SU-DHL-6 (cell line): ENCODE data around the gene MAP3K1.

Experiments used
- H2AFZ ChIP-seq: fragments of 200-600 bp; sonication (generic); 2 replicates; pipeline ENCODE4 v1.6.1; 2014; ENCODE audit warnings: low read depth, mild to moderate bottlenecking, moderate library complexity, mixed read lengths, antibody characterized with exemption, low read length; ENCODE audit not compliant: severe bottlenecking
- H3F3A ChIP-seq: fragments of 200-600 bp; shearing (Covaris generic); 2 replicates; pipeline ENCODE4 v1.6.0; 2016; ENCODE audit warnings: antibody characterized with exemption, mild to moderate bottlenecking; ENCODE audit not compliant: insufficient read depth
- H3K27ac ChIP-seq: fragments of 200-600 bp; sonication (generic); 2 replicates; pipeline ENCODE4 v1.5.1; 2016; ENCODE audit warnings: low read depth, mild to moderate bottlenecking, low read length, moderate library complexity, mixed read lengths
- H3K27me3 ChIP-seq: fragments of 200-600 bp; sonication (generic), shearing (Covaris generic); 2 replicates; pipeline ENCODE4 v1.6.0; 2014; ENCODE audit warnings: mild to moderate bottlenecking, low read length
- H3K36me3 ChIP-seq: fragments of 200-600 bp; sonication (generic); 2 replicates; pipeline ENCODE4 v1.6.1; 2014; ENCODE audit warnings: mild to moderate bottlenecking, low read length, mixed read lengths
- H3K4me2 ChIP-seq: fragments of 300-600, 200-600 bp; shearing (Covaris generic), sonication (generic); 2 replicates; pipeline ENCODE4 v1.6.0; 2014; ENCODE audit warnings: low read length, low read depth, mild to moderate bottlenecking; ENCODE audit not compliant: poor library complexity, severe bottlenecking
- H3K4me3 ChIP-seq: fragments of 200-600 bp; sonication (generic); 2 replicates; pipeline ENCODE4 v1.5.1; 2014; ENCODE audit warnings: antibody characterized with exemption, low read length, mild to moderate bottlenecking, mixed read lengths; ENCODE audit not compliant: insufficient read depth, poor library complexity, severe bottlenecking
- H3K79me2 ChIP-seq: fragments of 200-600 bp; sonication (generic); 2 replicates; pipeline ENCODE4 v1.6.1; 2014; ENCODE audit warnings: mild to moderate bottlenecking, low read length, moderate library complexity; ENCODE audit not compliant: insufficient read depth
- H3K9ac ChIP-seq: fragments of 200-600 bp; sonication (generic); 2 replicates; pipeline ENCODE4 v1.7.0; 2014; ENCODE audit warnings: mild to moderate bottlenecking, low read length
- H3K9me2 ChIP-seq: fragments of 200-600 bp; sonication (generic); replicated peaks from 2 replicates; pipeline ENCODE4 v1.6.1; 2014; ENCODE audit warnings: low read length; ENCODE audit not compliant: insufficient read depth
- H3K9me3 ChIP-seq: fragments of 200-600 bp; sonication (generic); 2 replicates; pipeline ENCODE4 v1.6.1; 2014; ENCODE audit warnings: low read length, mixed read lengths; ENCODE audit not compliant: insufficient read depth
- H4K20me1 ChIP-seq: fragments of 200-600 bp; sonication (generic); 2 replicates; pipeline ENCODE4 v1.6.1; 2014; ENCODE audit warnings: low read depth, mild to moderate bottlenecking, antibody characterized with exemption, low read length, moderate library complexity, mixed read lengths
- EZH2phosphoT487 ChIP-seq: fragments of 200-600 bp; sonication (generic), shearing (Covaris generic); conservative IDR thresholded peaks from 2 replicates; pipeline ENCODE4 v1.6.1; 2018; ENCODE audit warnings: mild to moderate bottlenecking, antibody characterized with exemption, low read length, moderate library complexity, mixed read lengths
- TF ChIP-seq, protein P1 (sequence below): fragments of 200-600 bp; sonication (generic); IDR thresholded peaks from one replicate; pipeline ENCODE4 v1.5.1; 2017; ENCODE audit warnings: antibody characterized with exemption, mild to moderate bottlenecking, low read length, moderate library complexity; ENCODE audit not compliant: insufficient read depth, poor library complexity, severe bottlenecking

Gene MAP3K1

GRCh38 chr5:56862909-56863308, 47.6 kb downstream of the MAP3K1 start:
- Histone ChIP-seq H3K4me3 (no peak overlapping the region), H3K9ac (no peak overlapping the region), H4K20me1 (no peaks in the 10 kb centered on the region), H2AFZ (no peak overlapping the region), H3K27ac (no peak overlapping the region), H3K79me2 (no peaks in the 10 kb centered on the region), H3F3A (no peaks in the 10 kb centered on the region), H3K4me2 (no peak overlapping the region), H3K9me3 (no peaks in the 10 kb centered on the region), H3K9me2 (no peaks in the 10 kb centered on the region), H3K36me3 (peaks cover 21% of the 10 kb centered on the region; the same call in 1 of the 2 replicates), H3K27me3 (no peaks in the 10 kb centered on the region)
- TF ChIP-seq EZH2phosphoT487: no peak
- TF ChIP-seq, protein P1, sequence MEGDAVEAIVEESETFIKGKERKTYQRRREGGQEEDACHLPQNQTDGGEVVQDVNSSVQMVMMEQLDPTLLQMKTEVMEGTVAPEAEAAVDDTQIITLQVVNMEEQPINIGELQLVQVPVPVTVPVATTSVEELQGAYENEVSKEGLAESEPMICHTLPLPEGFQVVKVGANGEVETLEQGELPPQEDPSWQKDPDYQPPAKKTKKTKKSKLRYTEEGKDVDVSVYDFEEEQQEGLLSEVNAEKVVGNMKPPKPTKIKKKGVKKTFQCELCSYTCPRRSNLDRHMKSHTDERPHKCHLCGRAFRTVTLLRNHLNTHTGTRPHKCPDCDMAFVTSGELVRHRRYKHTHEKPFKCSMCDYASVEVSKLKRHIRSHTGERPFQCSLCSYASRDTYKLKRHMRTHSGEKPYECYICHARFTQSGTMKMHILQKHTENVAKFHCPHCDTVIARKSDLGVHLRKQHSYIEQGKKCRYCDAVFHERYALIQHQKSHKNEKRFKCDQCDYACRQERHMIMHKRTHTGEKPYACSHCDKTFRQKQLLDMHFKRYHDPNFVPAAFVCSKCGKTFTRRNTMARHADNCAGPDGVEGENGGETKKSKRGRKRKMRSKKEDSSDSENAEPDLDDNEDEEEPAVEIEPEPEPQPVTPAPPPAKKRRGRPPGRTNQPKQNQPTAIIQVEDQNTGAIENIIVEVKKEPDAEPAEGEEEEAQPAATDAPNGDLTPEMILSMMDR: no peak

DNA sequence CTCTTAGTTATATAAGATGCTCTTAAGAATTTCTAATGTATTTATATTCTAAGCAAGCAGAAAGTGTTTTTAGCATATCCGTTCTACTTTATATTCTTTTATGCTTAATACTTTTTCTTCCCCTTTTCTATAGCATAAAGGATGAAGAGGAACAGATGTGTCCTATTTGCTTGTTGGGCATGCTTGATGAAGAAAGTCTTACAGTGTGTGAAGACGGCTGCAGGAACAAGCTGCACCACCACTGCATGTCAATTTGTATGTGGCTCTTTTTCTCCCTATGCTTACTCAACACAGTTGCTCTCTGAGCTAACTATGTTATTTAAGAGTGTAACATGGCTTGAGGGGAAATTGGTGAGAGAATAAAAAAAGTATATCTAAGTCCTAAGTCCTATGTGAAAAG, 56.4 kb downstream of the MAP3K1 start:
- Histone ChIP-seq H3K36me3 (peaks cover 22% of the 10 kb centered on the region), H4K20me1 (no peaks in the 10 kb centered on the region)
- TF ChIP-seq, protein P1: no peak
- TF ChIP-seq EZH2phosphoT487: no peak

GRCh38 chr5:56873056-56873455, 57.7 kb downstream of the MAP3K1 start:
- H3F3A ChIP-seq: no peaks in the 10 kb centered on the region
- H3K27ac ChIP-seq: no peak overlapping the region
- no peaks in the 10 kb centered on the region for H3K27me3 ChIP-seq
- no peak overlapping the region for H3K4me3 ChIP-seq
- H3K9ac ChIP-seq: no peak overlapping the region
- no peaks in the 10 kb centered on the region for H3K79me2 ChIP-seq
- H4K20me1 ChIP-seq: no peaks in the 10 kb centered on the region
- TF ChIP-seq EZH2phosphoT487: no peak
- TF ChIP-seq, protein P1: no peak
- H3K9me3 ChIP-seq: no peaks in the 10 kb centered on the region
- H3K4me2 ChIP-seq: no peak overlapping the region
- H2AFZ ChIP-seq: no peak overlapping the region
- peaks cover 22% of the 10 kb centered on the region for H3K36me3 ChIP-seq
- H3K9me2 ChIP-seq: no peaks in the 10 kb centered on the region

More for the DNA sequence above, 56.4 kb downstream of the MAP3K1 start:
- Histone ChIP-seq H2AFZ (no peak overlapping the region), H3K9ac (no peak overlapping the region), H3K9me2 (no peaks in the 10 kb centered on the region), H3K9me3 (no peaks in the 10 kb centered on the region), H3K79me2 (no peaks in the 10 kb centered on the region), H3K27me3 (no peaks in the 10 kb centered on the region), H3K4me3 (no peak overlapping the region), H3F3A (no peaks in the 10 kb centered on the region), H3K4me2 (no peak overlapping the region), H3K27ac (no peak overlapping the region)

DNA sequence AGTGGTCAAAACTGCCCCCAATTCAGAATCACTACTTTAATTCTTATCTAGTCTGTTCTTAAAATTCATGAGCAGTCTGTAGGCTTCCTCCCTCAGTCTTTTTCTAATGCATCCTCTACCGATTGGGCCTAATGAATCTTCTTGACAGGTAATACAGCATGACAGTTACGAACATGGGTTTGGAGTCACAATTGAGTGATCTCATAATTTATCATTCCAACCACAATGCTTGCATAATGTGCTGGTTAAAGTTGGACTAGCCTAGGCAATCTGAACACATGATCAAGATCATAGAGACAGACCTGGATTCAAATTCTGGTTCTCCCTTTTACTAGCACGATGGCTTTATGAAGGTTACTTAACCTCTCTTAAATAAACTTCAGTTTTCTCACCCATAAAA, 61.0 kb downstream of the MAP3K1 start:
- H2AFZ ChIP-seq: no peak overlapping the region
- no peak overlapping the region for H3K4me3 ChIP-seq
- TF ChIP-seq EZH2phosphoT487: no peak
- TF ChIP-seq, protein P1: no peak
- no peak overlapping the region for H3K4me2 ChIP-seq
- no peaks in the 10 kb centered on the region for H3F3A ChIP-seq
- H3K27ac ChIP-seq: no peak overlapping the region
- no peaks in the 10 kb centered on the region for H3K9me3 ChIP-seq
- H4K20me1 ChIP-seq: no peaks in the 10 kb centered on the region
- no peaks in the 10 kb centered on the region for H3K27me3 ChIP-seq
- H3K9ac ChIP-seq: no peak overlapping the region
- no peaks in the 10 kb centered on the region for H3K9me2 ChIP-seq
- no peaks in the 10 kb centered on the region for H3K79me2 ChIP-seq
- H3K36me3 ChIP-seq: peaks cover 29% of the 10 kb centered on the region
